GM06990 (cell line): ENCODE data around the gene ACTG2.

Experiments used
- DNase-seq: peaks from one replicate; pipeline ENCODE4 v3.0.0-alpha.2; 2011; ENCODE audit not compliant: insufficient read length; ENCODE audit errors: extremely low read depth
- H3K27me3 ChIP-seq: replicated peaks from 2 replicates; pipeline ENCODE4 v1.6.0; 2011; ENCODE audit warnings: low read length; ENCODE audit not compliant: control insufficient read depth, insufficient read depth
- H3K36me3 ChIP-seq: 2 replicates; pipeline ENCODE4 v1.5.1; 2011; ENCODE audit warnings: low read length; ENCODE audit not compliant: control insufficient read depth, insufficient read depth
- H3K4me3 ChIP-seq: replicated peaks from 2 replicates; pipeline ENCODE4 v1.5.1; 2011; ENCODE audit warnings: low read depth, mild to moderate bottlenecking, control low read depth, low read length
- CTCF ChIP-seq: IDR thresholded peaks from 2 replicates; pipeline ENCODE4 v1.5.1; 2011; ENCODE audit warnings: low read length, control low read depth, mild to moderate bottlenecking, inconsistent platforms; ENCODE audit not compliant: insufficient read depth, poor library complexity, severe bottlenecking

Gene ACTG2

GRCh38 chr2:73944714-73945113 is 51.9 kb downstream of the ACTG2 start:
- no peak overlapping the region for H3K4me3 ChIP-seq
- DNase-seq = no peak
- peaks cover 18% of the 10 kb centered on the region for H3K36me3 ChIP-seq
- no peak for TF ChIP-seq CTCF
- H3K27me3 ChIP-seq = no peaks in the 10 kb centered on the region

- TF ChIP-seq CTCF = no peak
- no peak for DNase-seq
- Histone ChIP-seq H3K4me3 (no peak overlapping the region), H3K36me3 (peaks cover 20% of the 10 kb centered on the region), H3K27me3 (no peaks in the 10 kb centered on the region)
Observed at GRCh38 chr2:73946215-73946614, 53.4 kb downstream of the ACTG2 start.

- TF ChIP-seq CTCF = no peak
- Histone ChIP-seq H3K27me3 (no peaks in the 10 kb centered on the region), H3K4me3 (no peak overlapping the region), H3K36me3 (peaks cover 23% of the 10 kb centered on the region)
- no peak for DNase-seq
Observed at GRCh38 chr2:73946666-73947065, 53.9 kb downstream of the ACTG2 start.

GRCh38 chr2:73947412-73948018 is 54.7 kb downstream of the ACTG2 start:
- no peaks in the 10 kb centered on the region for H3K27me3 ChIP-seq
- H3K36me3 ChIP-seq = peaks cover 27% of the 10 kb centered on the region
- DNase-seq = no peak
- H3K4me3 ChIP-seq = no peak overlapping the region
- no peak for TF ChIP-seq CTCF

GRCh38 chr2:73949802-73950201 is 57.0 kb downstream of the ACTG2 start:
- H3K36me3 ChIP-seq = peaks cover 30% of the 10 kb centered on the region
- no peak for TF ChIP-seq CTCF
- no peak for DNase-seq
- H3K4me3 ChIP-seq = no peak overlapping the region
- no peaks in the 10 kb centered on the region for H3K27me3 ChIP-seq
